GM12801 (cell line): Measurements from ENCODE around the gene CDKAL1.

ENCODE experiments used
- TF ChIP-seq, protein P1 (sequence below): IDR thresholded peaks from one replicate; pipeline ENCODE4 v1.5.1; 2011; ENCODE audit warnings: control low read depth; ENCODE audit not compliant: insufficient read length; ENCODE audit errors: extremely low read depth

The CDKAL1 gene

GRCh38 chr6:20747991-20748390 is 213.7 kb downstream of the CDKAL1 start:
- TF ChIP-seq, protein P1, sequence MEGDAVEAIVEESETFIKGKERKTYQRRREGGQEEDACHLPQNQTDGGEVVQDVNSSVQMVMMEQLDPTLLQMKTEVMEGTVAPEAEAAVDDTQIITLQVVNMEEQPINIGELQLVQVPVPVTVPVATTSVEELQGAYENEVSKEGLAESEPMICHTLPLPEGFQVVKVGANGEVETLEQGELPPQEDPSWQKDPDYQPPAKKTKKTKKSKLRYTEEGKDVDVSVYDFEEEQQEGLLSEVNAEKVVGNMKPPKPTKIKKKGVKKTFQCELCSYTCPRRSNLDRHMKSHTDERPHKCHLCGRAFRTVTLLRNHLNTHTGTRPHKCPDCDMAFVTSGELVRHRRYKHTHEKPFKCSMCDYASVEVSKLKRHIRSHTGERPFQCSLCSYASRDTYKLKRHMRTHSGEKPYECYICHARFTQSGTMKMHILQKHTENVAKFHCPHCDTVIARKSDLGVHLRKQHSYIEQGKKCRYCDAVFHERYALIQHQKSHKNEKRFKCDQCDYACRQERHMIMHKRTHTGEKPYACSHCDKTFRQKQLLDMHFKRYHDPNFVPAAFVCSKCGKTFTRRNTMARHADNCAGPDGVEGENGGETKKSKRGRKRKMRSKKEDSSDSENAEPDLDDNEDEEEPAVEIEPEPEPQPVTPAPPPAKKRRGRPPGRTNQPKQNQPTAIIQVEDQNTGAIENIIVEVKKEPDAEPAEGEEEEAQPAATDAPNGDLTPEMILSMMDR, result no peak

- TF ChIP-seq, protein P1, result no peak
Measured at GRCh38 chr6:20751293-20751935, 217.2 kb downstream of the CDKAL1 start.

- TF ChIP-seq, protein P1, result no peak
Measured at GRCh38 chr6:20755631-20756030, 221.4 kb downstream of the CDKAL1 start.

DNA sequence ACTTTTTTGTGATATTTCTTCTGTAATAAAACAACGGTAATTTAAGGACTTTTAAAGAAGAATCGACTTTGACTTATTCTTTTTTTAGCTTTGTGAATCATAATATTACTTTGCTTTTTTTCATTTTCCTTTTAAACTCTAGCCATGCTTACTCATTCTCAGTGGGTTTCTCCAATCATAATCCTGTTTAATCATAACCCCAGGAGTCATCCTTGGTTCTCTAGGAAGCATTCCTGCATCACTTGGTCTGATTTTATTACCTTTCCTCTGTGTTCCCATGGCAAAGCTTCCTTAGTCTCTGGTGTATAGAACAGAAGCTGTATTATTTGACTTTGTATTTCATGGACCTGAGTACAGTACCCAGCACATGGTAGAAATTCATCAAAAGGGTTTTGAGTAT is 223.5 kb downstream of the CDKAL1 start:
- TF ChIP-seq, protein P1, result no peak

GRCh38 chr6:20763296-20763695 is 229.0 kb downstream of the CDKAL1 start:
- TF ChIP-seq, protein P1, result no peak

DNA sequence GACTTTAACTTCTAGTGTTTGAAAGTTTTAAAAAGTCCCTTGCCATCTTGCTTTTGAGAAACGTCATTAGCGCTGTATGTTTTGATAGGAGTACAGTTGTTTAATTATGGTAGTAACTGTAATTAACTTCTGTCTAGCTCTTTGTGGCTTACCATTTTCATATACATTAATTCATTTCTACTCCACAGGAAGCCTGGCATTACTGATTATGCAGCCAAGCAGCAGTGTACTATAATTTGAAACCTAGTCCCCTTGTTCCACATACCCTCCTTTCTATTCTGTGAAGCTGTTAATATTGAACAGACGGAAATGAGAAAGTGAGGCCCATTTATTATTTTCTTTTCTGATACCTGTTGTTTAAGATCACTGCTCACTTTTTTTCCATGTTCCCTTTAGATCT is 235.4 kb downstream of the CDKAL1 start:
- TF ChIP-seq, protein P1, result no peak

DNA sequence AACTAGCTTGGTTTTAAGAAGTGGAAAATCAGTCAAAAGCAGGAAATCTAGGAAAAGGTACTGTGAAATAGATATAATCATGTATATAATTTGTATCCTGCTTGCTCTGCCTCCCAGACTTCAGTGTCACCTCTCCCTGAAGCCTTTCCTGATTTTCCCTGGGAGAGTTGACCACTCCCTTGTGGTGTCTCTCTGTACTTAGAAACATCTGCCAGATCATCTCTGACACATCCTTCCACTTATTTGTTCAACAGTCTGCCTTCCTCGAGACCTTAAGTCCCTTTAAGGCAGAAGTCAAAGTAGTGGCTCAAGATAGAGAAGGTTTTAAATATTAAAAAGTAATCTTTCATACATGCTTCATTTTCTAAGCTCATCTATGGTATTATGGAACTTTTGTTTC is 236.5 kb downstream of the CDKAL1 start:
- TF ChIP-seq, protein P1, result no peak
